ENCODE data around the gene REPIN1. TPM values are rescaled to one million over a fixed set of nuclear protein-coding genes. Genes with fewer than 3 reads are reported as not detected.

REPIN1 gene
- total RNA-seq, 1 donor from 2014 or later = 86.0 TPM

GRCh38 chr7:150346922-150347321 lies 21.7 kb upstream of the REPIN1 start:
- intact Hi-C loops (cut with DNase I) = no loop called here
- Histone ChIP-seq H3K4me1 (no peaks in the 10 kb centered on the region), H3K27me3 (ENCODE audit: low read depth) (peaks cover 12% of the 10 kb centered on the region), H3K36me3 (no peaks in the 10 kb centered on the region), H3K27ac (no peak overlapping the region), H3K9me3 (no peaks in the 10 kb centered on the region), H3K4me3 (no peak overlapping the region)
- no peak for TF ChIP-seq CTCF (IDR thresholded peaks at IDR 0.05)
- DNase-seq (no peak), ATAC-seq (no peak)

- Histone ChIP-seq H3K27me3 (ENCODE audit: low read depth) (no peaks in the 10 kb centered on the region), H3K4me1 (peaks cover 6% of the 10 kb centered on the region), H3K4me3 (no peak overlapping the region), H3K36me3 (no peaks in the 10 kb centered on the region), H3K9me3 (no peaks in the 10 kb centered on the region), H3K27ac (no peak overlapping the region)
- DNase-seq (no peak), ATAC-seq (no peak)
- intact Hi-C loops (cut with DNase I) = no loop called here
- TF ChIP-seq CTCF (IDR thresholded peaks at IDR 0.05) = no peak
These were observed 16.9 kb upstream of the REPIN1 start for GRCh38 chr7:150351587-150352194.

GRCh38 chr7:150355666-150356059 lies 13.0 kb upstream of the REPIN1 start:
- Histone ChIP-seq H3K9me3 (no peaks in the 10 kb centered on the region), H3K4me3 (no peak overlapping the region), H3K27ac (no peak overlapping the region), H3K4me1 (peaks cover 6% of the 10 kb centered on the region), H3K27me3 (ENCODE audit: low read depth) (no peaks in the 10 kb centered on the region), H3K36me3 (no peaks in the 10 kb centered on the region)
- intact Hi-C loops (cut with DNase I) = no loop called here
- DNase-seq = no peak
- ATAC-seq = no peak
- TF ChIP-seq CTCF (IDR thresholded peaks at IDR 0.05) = no peak

- ATAC-seq = peak; percentile 8 to 46
- Histone ChIP-seq H3K4me1 (peaks cover 6% of the 10 kb centered on the region), H3K36me3 (no peaks in the 10 kb centered on the region), H3K4me3 (no peak overlapping the region), H3K9me3 (no peaks in the 10 kb centered on the region), H3K27me3 (ENCODE audit: low read depth) (no peaks in the 10 kb centered on the region), H3K27ac (no peak overlapping the region)
- no peak for DNase-seq
- peak; percentile 54 for TF ChIP-seq CTCF (IDR thresholded peaks at IDR 0.05)
- intact Hi-C loops (cut with DNase I) = no loop called here
These were observed 12.2 kb upstream of the REPIN1 start for GRCh38 chr7:150356265-150356897.

- Histone ChIP-seq H3K9me3 (no peaks in the 10 kb centered on the region), H3K27ac (no peak overlapping the region), H3K27me3 (ENCODE audit: low read depth) (no peaks in the 10 kb centered on the region), H3K4me1 (peaks cover 6% of the 10 kb centered on the region), H3K4me3 (no peak overlapping the region), H3K36me3 (no peaks in the 10 kb centered on the region)
- DNase-seq (no peak), ATAC-seq (peak in 1 of 2 donors; percentile 24)
- no peak for TF ChIP-seq CTCF (IDR thresholded peaks at IDR 0.05)
- intact Hi-C loops (cut with DNase I) = no loop called here
These were observed 11.4 kb upstream of the REPIN1 start for GRCh38 chr7:150357270-150357669.

All from lower lobe of right lung (tissue), 2 donors.